UCSD-AML1 (cell line): ENCODE measurements around the gene OR4C11.

Source experiments
- DNase-seq: peaks from one replicate; lab custom pipeline; 2025; ENCODE audit not compliant: unreplicated experiment; lab: John Stamatoyannopoulos, UW

OR4C11 gene

GRCh38 chr11:55607545-55607944 lies at the start of gene OR4C11:
Gene OR4C11, minus strand, starts transcription at chr11:55607645. Its CDS starts 3,272 bp downstream, at chr11:55604373.
- no peak for DNase-seq

- DNase-seq, result no peak
These were observed 47.7 kb upstream of the OR4C11 start for GRCh38 chr11:55655096-55655495.

- no peak for DNase-seq
These were observed 45.1 kb upstream of the OR4C11 start for GRCh38 chr11:55652560-55652959.

- DNase-seq, result no peak
These were observed 40.6 kb upstream of the OR4C11 start, which contains the start of gene OR4S2 for GRCh38 chr11:55648027-55648426. Gene OR4S2, plus strand, starts transcription at chr11:55648327. Its CDS starts 2,577 bp downstream, at chr11:55650904.

GRCh38 chr11:55634813-55635212 lies 27.4 kb upstream of the OR4C11 start, which contains the start of gene OR4P4:
Gene OR4P4, plus strand, starts transcription at chr11:55635113.
- no peak for DNase-seq

GRCh38 chr11:55624531-55624930 lies 17.1 kb upstream of the OR4C11 start:
- no peak for DNase-seq

GRCh38 chr11:55572548-55572947 lies 34.9 kb downstream of the OR4C11 start:
- DNase-seq, result no peak

GRCh38 chr11:55571828-55572227 lies 35.6 kb downstream of the OR4C11 start, which contains the start of gene OR4C16:
Gene OR4C16, plus strand, starts transcription at chr11:55572128. Its CDS starts 0 bp downstream, at chr11:55572128.
- DNase-seq, result no peak

- DNase-seq, result no peak
These were observed 53.3 kb downstream of the OR4C11 start, which contains the start of gene OR4C15 for GRCh38 chr11:55554169-55554568. Gene OR4C15, plus strand, starts transcription at chr11:55554469. Its CDS starts 0 bp downstream, at chr11:55554469.
